Colonic mucosa (tissue), 4 donors: ENCODE results near the gene PTEN. TPM values are rescaled to one million over a fixed set of nuclear protein-coding genes. Genes with fewer than 3 reads are reported as not detected.

Experiments
- DNase-seq: peaks from one replicate; pipeline ENCODE4 v3.0.0-alpha.2; 2020
- H3K27ac ChIP-seq: fragments of 200-600 bp; one replicate; pipeline ENCODE4 v1.8.0; 2021
- H3K27me3 ChIP-seq: fragments of 200-600 bp; one replicate; pipeline ENCODE4 v1.8.0; 2021
- H3K36me3 ChIP-seq: fragments of 200-600 bp; one replicate; pipeline ENCODE4 v1.8.0; 2021
- H3K4me1 ChIP-seq: fragments of 200-600 bp; one replicate; pipeline ENCODE4 v1.8.0; 2021; ENCODE audit warnings: mild to moderate bottlenecking
- H3K4me3 ChIP-seq: fragments of 200-600 bp; one replicate; pipeline ENCODE4 v1.8.0; 2021
- H3K9ac ChIP-seq, 2 donors: one replicate each; pipeline ENCODE4 v1.7.0; 2013; ENCODE audit warnings: control low read depth in 2 of 2, low read depth in 2 of 2, low read length in 2 of 2
- H3K9me3 ChIP-seq: fragments of 200-600 bp; one replicate; pipeline ENCODE4 v1.8.0; 2021
- CTCF ChIP-seq: fragments of 200-600 bp; IDR thresholded peaks from one replicate; pipeline ENCODE4 v1.8.0; 2022; ENCODE audit warnings: antibody characterized with exemption, mild to moderate bottlenecking
- intact Hi-C: fragments of 100-400 bp; cut with DNase I; formaldehyde crosslinking; loops from one replicate; pipeline ENCODE4 v1.14.1; 2022
- total RNA-seq, 2 donors: library from RNA; stranded (reverse); fragmentation: NEBNext Ultra II Directional in 1 of 2; extraction: Animal tissue kit (Norgen Biotek cat#: 25700) in 1 of 2; gene quantifications; one replicate each; pipeline ENCODE4 v1.2.1, GENCODE V29; 2021
- donor health status: healthy.
- donor health status: DM: no; HTN: no; CAD: no.
- donor health status: DM: no; HTN: no; CAD: no.

Gene PTEN
- total RNA-seq, 2 donors from 2014 or later, result 79.2 to 111 TPM

- H3K36me3 ChIP-seq, result no peaks in the 10 kb centered on the region
- intact Hi-C loops, result no loop called here
- H3K9ac ChIP-seq, result no peak overlapping the region
- no peaks in the 10 kb centered on the region for H3K9me3 ChIP-seq
- H3K4me1 ChIP-seq, result no peaks in the 10 kb centered on the region
- no peaks in the 10 kb centered on the region for H3K27me3 ChIP-seq
- no peak for TF ChIP-seq CTCF
- no peak overlapping the region for H3K4me3 ChIP-seq
- no peak overlapping the region for H3K27ac ChIP-seq
- DNase-seq, result no peak
Observed at GRCh38 chr10:87991946-87992345, 128.5 kb downstream of the PTEN start.

- intact Hi-C loops, result no loop called here
- DNase-seq, result no peak
- TF ChIP-seq CTCF, result no peak
- Histone ChIP-seq H3K9me3 (no peaks in the 10 kb centered on the region), H3K4me3 (no peak overlapping the region), H3K27ac (no peak overlapping the region), H3K4me1 (no peaks in the 10 kb centered on the region), H3K27me3 (no peaks in the 10 kb centered on the region), H3K9ac (no peak overlapping the region), H3K36me3 (no peaks in the 10 kb centered on the region)
Observed at GRCh38 chr10:88004451-88004850, 141.0 kb downstream of the PTEN start.

GRCh38 chr10:88006261-88006660 is 142.8 kb downstream of the PTEN start:
- Histone ChIP-seq H3K27me3 (no peaks in the 10 kb centered on the region), H3K36me3 (no peaks in the 10 kb centered on the region), H3K27ac (no peak overlapping the region), H3K9ac (no peak overlapping the region), H3K9me3 (no peaks in the 10 kb centered on the region), H3K4me3 (no peak overlapping the region), H3K4me1 (no peaks in the 10 kb centered on the region)
- intact Hi-C loops, result no loop called here
- TF ChIP-seq CTCF, result no peak
- DNase-seq, result no peak

- H3K27ac ChIP-seq, result no peak overlapping the region
- intact Hi-C loops, result no loop called here
- no peak for DNase-seq
- H3K4me1 ChIP-seq, result no peaks in the 10 kb centered on the region
- no peak overlapping the region for H3K9ac ChIP-seq
- no peaks in the 10 kb centered on the region for H3K27me3 ChIP-seq
- TF ChIP-seq CTCF, result no peak
- H3K4me3 ChIP-seq, result no peak overlapping the region
- H3K36me3 ChIP-seq, result no peaks in the 10 kb centered on the region
- H3K9me3 ChIP-seq, result no peaks in the 10 kb centered on the region
Observed at GRCh38 chr10:88008866-88009470, 145.5 kb downstream of the PTEN start.

- Histone ChIP-seq H3K4me1 (no peaks in the 10 kb centered on the region), H3K27ac (no peak overlapping the region), H3K9me3 (no peaks in the 10 kb centered on the region), H3K4me3 (no peak overlapping the region), H3K27me3 (no peaks in the 10 kb centered on the region), H3K9ac (no peak overlapping the region), H3K36me3 (no peaks in the 10 kb centered on the region)
- no peak for TF ChIP-seq CTCF
- intact Hi-C loops, result no loop called here
- DNase-seq, result no peak
Observed at GRCh38 chr10:88012641-88013040, 149.2 kb downstream of the PTEN start.
